GM12872 (cell line): ENCODE measurements around the gene PLOD2.

Source experiments
- TF ChIP-seq, protein P1 (sequence below): IDR thresholded peaks from 3 replicates; pipeline ENCODE4 v1.5.1; 2011; ENCODE audit warnings: low read depth, mild to moderate bottlenecking, low read length, moderate library complexity; ENCODE audit not compliant: insufficient read depth

The PLOD2 gene

DNA sequence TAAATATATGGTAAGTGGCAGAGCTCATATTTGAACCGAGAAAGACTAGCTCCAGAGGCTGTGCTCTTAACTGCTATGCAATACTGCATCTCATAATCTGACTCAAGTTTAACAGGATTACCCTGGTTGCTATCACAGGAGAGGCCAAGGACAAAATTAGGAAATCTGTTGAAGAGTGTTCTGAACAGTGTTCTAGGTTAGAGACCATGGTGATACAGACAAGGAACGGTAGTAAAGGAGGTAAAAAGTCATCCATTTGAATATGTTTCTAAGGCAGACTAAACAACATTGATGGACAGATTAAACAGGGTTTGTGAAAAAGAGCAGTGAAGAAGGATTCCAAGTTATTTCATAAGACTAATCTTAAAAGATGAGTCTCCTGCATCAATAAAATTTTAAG is 22.1 kb downstream of the PLOD2 start:
- TF ChIP-seq, protein P1, sequence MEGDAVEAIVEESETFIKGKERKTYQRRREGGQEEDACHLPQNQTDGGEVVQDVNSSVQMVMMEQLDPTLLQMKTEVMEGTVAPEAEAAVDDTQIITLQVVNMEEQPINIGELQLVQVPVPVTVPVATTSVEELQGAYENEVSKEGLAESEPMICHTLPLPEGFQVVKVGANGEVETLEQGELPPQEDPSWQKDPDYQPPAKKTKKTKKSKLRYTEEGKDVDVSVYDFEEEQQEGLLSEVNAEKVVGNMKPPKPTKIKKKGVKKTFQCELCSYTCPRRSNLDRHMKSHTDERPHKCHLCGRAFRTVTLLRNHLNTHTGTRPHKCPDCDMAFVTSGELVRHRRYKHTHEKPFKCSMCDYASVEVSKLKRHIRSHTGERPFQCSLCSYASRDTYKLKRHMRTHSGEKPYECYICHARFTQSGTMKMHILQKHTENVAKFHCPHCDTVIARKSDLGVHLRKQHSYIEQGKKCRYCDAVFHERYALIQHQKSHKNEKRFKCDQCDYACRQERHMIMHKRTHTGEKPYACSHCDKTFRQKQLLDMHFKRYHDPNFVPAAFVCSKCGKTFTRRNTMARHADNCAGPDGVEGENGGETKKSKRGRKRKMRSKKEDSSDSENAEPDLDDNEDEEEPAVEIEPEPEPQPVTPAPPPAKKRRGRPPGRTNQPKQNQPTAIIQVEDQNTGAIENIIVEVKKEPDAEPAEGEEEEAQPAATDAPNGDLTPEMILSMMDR: no peak

DNA sequence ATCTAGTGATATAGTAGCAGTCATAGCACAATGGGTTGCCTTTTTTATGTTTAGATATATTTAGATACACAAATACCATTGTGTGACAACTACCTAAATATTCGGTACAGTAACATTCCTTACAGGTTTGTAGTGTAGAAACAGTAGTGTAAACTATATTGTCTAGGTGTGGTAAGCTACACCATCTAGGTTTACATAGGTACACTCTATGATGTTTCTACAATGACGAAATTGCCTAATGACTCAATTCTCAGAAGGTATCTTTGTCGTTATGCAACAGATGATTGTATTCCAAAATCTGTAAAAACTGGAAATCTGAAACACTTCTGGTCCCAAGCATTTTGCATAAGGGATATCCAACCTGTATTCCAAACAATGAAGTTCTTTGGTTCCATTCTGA is 24.3 kb downstream of the PLOD2 start:
- TF ChIP-seq, protein P1: no peak

DNA sequence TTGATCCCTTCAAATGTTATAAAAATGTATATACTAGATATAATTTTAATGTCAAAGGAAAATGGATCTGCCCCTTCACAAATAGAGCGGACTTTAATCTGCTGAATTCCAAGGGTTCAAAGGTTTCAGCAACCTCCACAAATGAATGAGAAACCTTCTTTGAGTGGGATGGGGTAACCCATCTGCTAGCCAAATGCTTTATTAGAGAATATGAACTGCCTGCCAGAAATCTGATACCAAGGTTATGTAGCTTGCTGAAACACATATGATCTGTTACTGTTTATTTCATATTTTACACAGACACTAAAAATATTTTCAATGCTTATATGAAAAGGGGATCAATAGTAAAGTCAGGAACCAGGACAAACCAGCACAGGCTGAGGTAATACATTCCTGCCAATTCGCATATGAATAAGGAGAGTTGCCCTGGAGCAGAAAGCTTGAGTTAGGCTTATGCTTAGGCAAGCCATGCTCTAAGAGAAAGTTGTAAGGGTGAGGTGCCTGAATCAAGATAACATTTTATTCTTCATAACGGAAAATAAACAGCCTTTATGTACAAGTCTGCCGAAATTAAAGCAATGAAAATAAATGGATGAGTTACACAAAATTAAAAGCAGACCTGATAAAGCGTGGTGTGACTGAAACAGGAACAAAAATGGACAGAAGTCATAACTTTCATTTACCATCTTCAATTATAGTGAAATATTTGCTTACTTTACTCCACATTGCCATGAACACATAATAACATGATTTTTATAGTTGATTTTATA is 26.5 kb downstream of the PLOD2 start:
- TF ChIP-seq, protein P1: no peak

DNA sequence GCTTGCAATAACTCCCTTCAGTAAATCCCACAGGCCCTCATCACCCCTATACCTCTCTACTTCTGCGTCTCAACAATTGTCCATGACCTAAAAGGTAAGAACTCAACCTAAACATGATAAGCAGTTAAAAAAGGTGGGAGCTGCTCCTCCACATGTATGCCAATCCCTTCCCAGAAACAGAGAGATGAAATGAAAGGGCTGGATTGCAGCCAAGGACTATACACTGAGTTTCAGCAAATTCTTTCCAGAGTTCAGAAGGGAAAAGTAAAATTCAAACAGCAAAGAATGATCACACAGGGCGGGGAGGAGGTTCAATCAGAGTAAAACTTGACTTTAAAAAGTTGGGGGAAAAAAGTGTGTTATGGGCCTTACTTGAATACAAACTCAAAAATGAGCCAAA is 27.5 kb downstream of the PLOD2 start:
- TF ChIP-seq, protein P1: no peak

DNA sequence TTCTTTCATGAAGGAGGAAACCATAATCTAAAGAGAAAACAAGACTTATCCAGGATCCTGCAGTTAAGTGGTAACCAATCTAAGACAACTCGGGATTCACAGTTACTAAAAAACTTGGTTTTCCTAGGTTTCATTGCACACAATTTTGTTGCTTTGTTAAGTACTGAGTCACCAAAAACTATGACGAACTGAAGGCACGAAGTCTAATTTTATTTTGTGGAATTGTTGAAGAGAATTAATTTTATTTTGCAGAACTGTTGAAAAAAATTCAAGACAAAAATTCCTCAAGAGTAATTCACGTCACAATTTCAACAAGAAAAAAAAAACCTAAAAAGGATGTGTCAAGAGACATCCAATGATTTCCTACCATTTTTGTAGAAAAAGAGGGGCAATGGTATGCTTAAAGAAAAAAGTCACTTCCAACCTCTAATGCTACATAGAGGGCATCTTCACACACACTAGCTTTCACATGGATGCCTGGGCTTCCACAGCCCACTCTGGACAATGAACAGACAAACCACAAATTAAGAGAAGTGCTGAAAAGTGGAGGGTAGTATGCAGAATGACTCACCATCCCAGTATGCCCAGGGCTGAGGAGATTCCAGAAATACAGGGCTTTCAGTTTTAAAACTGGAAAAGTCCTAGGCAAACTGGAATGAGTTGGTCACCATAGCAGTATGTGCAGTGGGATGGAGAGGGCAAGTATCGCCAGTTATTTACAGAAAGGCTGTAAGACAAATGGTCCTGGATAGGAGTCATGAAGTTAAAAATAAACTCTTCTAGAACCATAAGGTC is 29.2 kb downstream of the PLOD2 start:
- TF ChIP-seq, protein P1: no peak

DNA sequence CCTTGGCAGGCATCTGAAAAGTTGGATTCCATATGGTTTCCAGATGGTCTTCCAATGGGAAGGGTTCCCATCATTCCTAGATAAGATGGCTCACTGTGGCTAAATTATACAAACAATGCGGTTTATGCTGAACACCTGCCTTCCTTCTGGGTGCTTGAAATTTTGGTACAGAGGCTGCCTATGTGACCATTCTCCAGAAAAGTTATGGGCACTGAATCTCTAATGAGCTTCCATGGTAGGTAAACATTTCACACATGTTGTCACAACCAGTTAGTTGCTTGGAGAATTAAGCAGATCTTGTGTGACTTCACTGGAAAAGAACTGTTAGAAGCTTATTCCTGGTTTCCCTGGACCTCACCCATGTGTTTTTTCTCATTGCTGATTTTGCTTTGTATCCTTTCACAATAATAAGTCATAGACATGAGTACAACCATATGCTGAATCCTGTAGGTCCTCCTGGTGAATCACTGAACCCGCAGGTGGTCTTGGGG is 30.1 kb downstream of the PLOD2 start:
- TF ChIP-seq, protein P1: no peak

DNA sequence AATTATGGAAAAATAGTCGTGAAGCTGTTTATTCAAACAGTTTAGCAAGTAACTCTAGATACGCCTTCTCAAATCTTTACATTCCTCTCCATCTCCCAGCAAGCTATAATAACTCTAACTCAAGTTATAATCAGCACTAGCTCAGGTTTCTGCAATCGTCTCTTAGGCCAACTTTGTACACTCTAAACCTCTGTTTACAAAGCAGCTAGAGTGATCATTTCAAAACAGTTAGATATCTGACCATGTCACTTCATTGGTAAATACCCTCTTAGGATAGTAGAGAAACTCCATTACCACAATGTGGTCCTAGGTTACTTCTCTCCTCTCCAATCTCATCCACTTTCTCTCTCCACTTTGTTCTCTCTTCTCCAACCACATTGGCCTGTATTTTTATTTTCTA is 31.2 kb downstream of the PLOD2 start:
- TF ChIP-seq, protein P1: no peak
